ENCODE results near the gene DMAC2L.

- no peak for TF ChIP-seq CTCF (IDR thresholded peaks at IDR 0.05)
- no peak for TF ChIP-seq TCF12 (IDR thresholded peaks at IDR 0.05)
- TF ChIP-seq EZH2phosphoT487 (IDR thresholded peaks at IDR 0.05; ENCODE audit: borderline replicate concordance, low read depth) = no peak
- TF ChIP-seq POLR2AphosphoS5 (IDR thresholded peaks at IDR 0.05; ENCODE audit: low read depth, low read length) = no peak
- TF ChIP-seq RFX5 (IDR thresholded peaks at IDR 0.05; ENCODE audit: low read length) = no peak
- TF ChIP-seq REST (IDR thresholded peaks at IDR 0.05; ENCODE audit: low read depth, low read length) = no peak
- TF ChIP-seq SIN3A (IDR thresholded peaks at IDR 0.05; ENCODE audit: borderline replicate concordance, low read depth, low read length) = no peak
- TF ChIP-seq TEAD4 (IDR thresholded peaks at IDR 0.05; ENCODE audit: borderline replicate concordance, insufficient read depth) = no peak
- no peak for TF ChIP-seq RXRA (IDR thresholded peaks at IDR 0.05; ENCODE audit: borderline replicate concordance, low read depth)
- TF ChIP-seq RAD21 (IDR thresholded peaks at IDR 0.05; ENCODE audit: low read length) = no peak
- no peak for TF ChIP-seq CHD2 (IDR thresholded peaks at IDR 0.05; ENCODE audit: low read length, partially characterized antibody)
These were observed 59.4 kb downstream of the DMAC2L start for GRCh38 chr14:50371546-50371945.

Data from SK-N-SH (cell line).